Stimulated activated CD4-positive, alpha-beta T cell treated with anti-CD3 and anti-CD28 coated beads, Interleukin-4, amount 100 ng/mL, for 24 hours (primary cell): ENCODE results near the gene MRTFB.
A peak's percentile ranks its signal among the peaks of the same experiment; 100 is the strongest.
"Not testable (repeated sequence)": the region's sequence is repeated elsewhere in the genome, so short reads cannot be mapped to it uniquely, and the experiment has no call there.

Source experiments
- DNase-seq: peaks from one replicate; pipeline ENCODE4 v3.0.0-alpha.2; 2020

Gene MRTFB

DNA sequence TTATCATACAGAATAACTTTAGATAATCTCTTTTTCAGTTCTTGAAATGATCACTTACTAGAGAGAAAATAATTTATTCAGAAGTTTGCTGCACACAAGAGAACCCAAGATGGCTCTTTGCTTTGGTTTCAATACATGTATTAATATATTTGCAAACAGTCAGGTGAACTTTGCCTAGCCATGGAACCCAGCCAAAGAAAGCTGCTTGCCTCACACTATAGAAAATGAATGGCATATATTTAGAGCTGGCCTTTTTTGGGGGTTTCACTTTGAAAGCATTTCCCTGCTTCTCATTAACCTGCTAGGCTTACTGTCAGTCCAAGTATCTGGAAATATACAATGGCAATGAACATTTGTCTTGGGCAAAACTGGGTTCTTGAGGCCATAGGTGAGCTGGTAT is 75.3 kb downstream of the MRTFB start:
- DNase-seq = no peak

GRCh38 chr16:14148016-14148415 is 76.9 kb downstream of the MRTFB start:
- DNase-seq = no peak

DNA sequence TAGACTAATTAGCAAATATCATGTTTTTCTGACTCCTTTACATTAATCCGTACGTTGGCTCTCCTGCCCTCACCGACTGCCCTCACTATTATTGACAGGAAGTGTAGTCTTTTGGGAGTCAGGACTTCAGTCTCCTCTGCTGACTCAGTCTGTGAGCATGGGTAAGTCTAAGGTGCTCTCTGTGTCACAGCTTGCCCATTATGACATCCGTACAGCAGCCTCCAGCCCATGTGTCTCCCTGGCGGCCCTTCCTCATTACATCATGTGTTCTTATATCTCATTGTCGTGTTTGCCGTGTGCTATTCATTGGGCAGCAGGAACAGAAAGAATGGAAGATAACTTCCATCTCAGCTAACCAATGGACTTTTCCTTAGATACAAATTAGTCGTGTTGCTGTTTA is 77.5 kb downstream of the MRTFB start:
- no peak for DNase-seq

GRCh38 chr16:14150796-14151195 is 79.7 kb downstream of the MRTFB start:
- DNase-seq = no peak

GRCh38 chr16:14151256-14152030 is 80.3 kb downstream of the MRTFB start:
- no peak for DNase-seq

DNA sequence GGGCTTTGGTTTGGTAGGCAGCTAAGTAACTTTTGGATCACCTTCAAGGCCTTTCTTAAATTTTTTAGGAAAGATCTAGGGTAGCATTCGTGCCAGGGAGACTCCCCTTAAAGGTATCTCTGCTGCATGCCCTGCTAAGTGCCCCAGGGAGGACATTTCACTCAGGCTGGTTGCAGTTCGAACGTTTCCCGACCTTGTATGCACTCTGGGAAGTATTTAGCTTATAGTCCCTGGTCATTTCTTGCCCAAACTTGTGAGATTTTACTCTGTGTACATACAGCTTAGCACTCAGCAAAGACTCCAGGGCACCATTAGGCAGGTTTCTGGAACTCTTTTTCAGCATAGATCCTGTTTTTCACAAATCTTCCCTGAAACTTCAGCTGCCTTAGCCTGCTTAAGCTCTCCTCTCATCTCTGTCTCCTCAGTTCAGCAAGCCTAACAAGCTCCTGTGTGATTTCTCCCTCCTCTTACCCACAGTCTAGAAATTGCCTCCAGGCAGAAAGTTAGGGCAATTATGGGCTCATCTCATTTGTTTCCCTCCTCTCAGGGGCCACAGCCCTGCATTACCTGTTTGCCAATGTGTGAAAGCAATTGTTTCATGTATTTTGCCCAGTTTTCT is 84.6 kb downstream of the MRTFB start:
- DNase-seq = no peak

- no peak for DNase-seq
These were observed 94.0 kb downstream of the MRTFB start for GRCh38 chr16:14164916-14165662.

GRCh38 chr16:14168146-14168545 is 97.0 kb downstream of the MRTFB start:
- DNase-seq = no peak

DNA sequence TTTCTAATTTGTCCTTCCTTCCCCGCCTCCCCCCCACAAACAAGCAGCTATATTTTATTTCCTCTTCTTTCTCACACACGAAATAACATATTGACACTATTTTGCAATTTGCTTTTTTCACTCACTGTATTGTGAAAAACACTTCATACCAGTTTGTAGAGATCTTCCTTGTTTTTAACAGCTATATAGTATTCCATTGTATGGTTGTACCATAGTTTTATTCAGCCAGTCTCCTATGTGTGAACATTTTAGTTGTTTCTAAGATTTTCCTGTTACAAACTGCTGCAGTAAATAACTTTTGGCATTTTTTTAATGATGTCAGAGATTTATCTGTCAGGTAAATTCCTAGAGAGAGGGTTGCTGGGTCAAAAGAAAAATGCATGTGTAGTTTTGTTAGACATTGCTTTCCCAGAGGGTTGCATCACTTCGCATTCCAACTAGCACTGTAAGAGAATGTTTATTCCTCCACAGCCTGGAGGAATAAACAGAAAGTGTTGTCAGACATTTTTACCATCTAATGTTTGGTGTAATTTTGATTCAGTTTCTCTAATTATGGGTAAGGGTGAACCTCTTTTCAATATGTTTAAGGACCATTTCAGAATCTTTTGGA is 101.2 kb downstream of the MRTFB start:
- no peak for DNase-seq

DNA sequence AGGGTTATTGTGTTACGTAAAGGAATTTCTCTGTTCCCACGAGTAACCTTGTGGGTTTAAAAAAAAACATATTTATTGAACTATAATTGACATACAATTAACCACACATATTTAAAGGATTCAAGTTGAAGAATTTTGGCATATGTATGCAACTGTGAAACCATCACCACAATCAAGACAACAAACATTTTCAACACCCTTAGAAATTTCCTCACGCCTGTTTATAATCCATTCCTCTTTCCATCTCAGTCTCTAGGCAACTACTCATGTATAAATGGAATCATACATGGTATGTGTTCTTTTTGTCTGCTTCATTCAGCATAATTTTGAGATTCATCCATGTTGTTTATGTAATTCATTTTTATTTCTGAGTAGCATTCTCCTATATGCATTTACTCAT is 104.0 kb downstream of the MRTFB start:
- DNase-seq = no peak

- DNase-seq = no peak
These were observed 106.6 kb downstream of the MRTFB start for GRCh38 chr16:14177704-14178103.

GRCh38 chr16:14179116-14179515 is 108.0 kb downstream of the MRTFB start:
- no peak for DNase-seq

- DNase-seq = no peak
These were observed 109.4 kb downstream of the MRTFB start for GRCh38 chr16:14180481-14180944.

DNA sequence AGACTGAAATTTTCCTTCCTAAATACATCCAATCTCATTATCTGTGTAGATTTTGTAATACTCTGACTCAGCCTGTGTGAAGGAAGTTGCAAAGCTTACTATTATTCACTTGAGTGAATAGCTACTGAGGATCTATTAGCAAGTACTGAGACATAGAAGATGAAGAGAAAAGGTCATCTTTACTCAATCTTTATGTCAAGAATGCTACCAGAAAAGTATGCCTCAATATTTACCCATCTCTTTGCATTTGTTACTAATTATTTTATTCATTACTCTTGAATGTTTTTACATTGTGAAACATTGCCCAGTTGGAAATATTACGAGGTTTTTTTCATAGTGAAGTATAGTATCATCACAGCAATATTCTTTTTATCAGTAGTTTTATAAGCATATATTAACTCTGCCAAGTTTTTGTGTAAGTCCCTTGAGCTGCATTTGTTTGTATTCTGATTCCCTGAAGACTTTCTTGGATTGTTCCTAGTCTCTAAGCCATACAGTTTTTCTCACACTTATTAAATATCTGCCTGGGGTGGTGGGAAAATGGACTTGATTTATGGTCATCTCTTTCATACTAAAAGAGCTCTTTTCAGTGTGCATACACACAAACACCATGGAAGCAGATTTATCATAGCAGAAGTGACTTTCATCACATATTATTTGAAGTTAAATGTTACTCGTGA is 110.4 kb downstream of the MRTFB start:
- no peak for DNase-seq

DNA sequence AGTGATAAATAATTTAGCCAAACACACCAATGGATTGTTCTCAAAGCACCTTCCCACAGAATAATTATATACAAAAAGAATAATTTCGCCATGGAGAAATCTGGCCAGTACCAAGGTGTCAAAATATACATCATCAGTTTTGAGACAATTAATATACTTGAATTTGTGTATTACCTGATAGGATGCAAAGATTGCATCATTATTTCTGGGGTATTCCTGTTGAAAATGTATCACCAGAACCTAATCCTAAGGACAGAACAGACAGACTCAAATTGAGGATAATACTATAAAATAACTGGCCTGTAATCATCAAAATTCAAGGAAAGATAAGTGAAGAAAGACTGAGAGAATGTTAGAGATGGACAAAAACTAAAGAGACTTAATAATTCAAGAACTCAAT is 111.9 kb downstream of the MRTFB start:
- DNase-seq = no peak

- DNase-seq = not testable (repeated sequence)
These were observed 112.8 kb downstream of the MRTFB start for GRCh38 chr16:14183962-14184361.

DNA sequence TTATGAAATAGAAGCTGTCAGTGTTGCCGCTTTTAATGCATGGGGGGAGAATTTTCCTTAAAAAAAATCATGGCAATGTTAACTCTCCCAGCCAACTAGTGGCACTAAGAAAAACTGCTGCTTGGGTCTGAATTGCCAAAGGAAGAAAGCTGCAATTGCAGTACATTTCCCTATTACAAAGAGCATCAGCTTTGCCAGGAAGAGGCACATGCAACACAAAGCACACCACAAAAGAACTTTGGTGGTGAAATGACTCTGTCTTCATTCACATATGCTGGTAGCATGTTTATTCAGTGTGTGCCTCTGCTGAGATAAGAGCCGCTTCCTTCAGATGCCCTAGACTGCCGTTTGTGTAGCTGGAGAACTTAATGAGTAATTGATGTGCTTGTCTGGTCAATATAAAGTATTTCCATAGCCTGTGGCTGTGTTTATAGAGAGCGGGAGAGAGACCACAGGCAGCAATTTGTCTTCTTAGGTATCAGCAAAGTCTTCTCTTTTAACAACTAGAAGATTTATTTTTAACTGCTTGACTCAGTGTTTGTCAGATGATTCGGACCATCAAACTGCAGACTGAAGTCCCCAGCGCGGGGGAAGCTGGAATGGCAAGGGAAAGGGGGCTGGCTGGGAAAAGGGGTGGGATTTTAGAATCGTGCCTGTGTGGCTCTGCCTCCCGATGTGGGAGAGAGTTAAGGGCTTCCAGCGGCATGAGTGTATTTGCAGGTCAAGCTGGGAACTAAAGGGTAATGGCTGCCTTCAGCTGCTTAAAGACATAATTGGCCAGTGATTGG is 115.1 kb downstream of the MRTFB start:
- DNase-seq = no peak

GRCh38 chr16:14186795-14187221 is 115.7 kb downstream of the MRTFB start:
- DNase-seq = no peak

GRCh38 chr16:14187517-14188338 is 116.6 kb downstream of the MRTFB start:
- no peak for DNase-seq

- peak; percentile 18 for DNase-seq
These were observed 122.3 kb downstream of the MRTFB start for GRCh38 chr16:14193316-14193871.

DNA sequence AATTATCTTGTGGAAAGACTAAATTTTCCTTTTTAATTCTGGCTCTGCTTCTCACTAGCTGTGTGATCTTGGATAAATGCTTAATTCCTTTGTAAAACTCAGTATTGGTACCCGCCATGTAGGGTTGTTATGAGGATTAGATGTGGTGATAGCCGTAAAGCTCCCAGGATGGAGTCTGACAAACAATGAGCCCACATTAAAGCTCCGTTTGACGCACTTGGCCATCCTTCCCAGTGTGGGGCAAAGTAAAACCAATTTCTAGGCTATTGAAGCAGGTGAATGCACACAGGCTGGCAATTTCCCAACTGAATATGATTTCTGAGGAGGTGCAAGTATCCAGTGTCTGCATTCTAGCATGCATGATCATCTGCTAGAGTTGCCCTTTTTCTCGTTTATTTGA is 123.6 kb downstream of the MRTFB start:
- DNase-seq = no peak
